Thymus (tissue), 14 donors: ENCODE data around the gene TMPO. TPM values are rescaled to one million over a fixed set of nuclear protein-coding genes. Genes with fewer than 3 reads are reported as not detected.

Source experiments
- DNase-seq, 9 donors: peaks; one replicate each; pipeline ENCODE4 v3.0.0-alpha.2; 2013; ENCODE audit warnings: low spot score in 9 of 9, low read depth in 6 of 9, missing footprints in 1 of 9
- H3K27ac ChIP-seq, 2 donors: one replicate each; pipeline ENCODE4 v1.5.1; 2013; ENCODE audit warnings: control low read depth in 1 of 2, low read depth in 1 of 2, low read length in 1 of 2, mild to moderate bottlenecking in 1 of 2, moderate library complexity in 1 of 2
- H3K27me3 ChIP-seq, 2 donors: one replicate each; pipeline ENCODE4 v1.5.1; 2013; ENCODE audit warnings: low read length in 1 of 2; ENCODE audit not compliant: control insufficient read depth in 2 of 2, insufficient read depth in 1 of 2
- H3K36me3 ChIP-seq, 2 donors: one replicate each; pipeline ENCODE4 v1.5.1; 2013; ENCODE audit warnings: low read length in 1 of 2, mild to moderate bottlenecking in 1 of 2, moderate library complexity in 1 of 2; ENCODE audit not compliant: control insufficient read depth in 2 of 2, insufficient read depth in 2 of 2
- H3K4me1 ChIP-seq, 2 donors: one replicate each; pipeline ENCODE4 v1.5.1; 2013; ENCODE audit warnings: low read length in 2 of 2; ENCODE audit not compliant: control insufficient read depth in 2 of 2, insufficient read depth in 2 of 2
- H3K4me3 ChIP-seq, 2 donors: one replicate each; pipeline ENCODE4 v1.5.1; 2013; ENCODE audit warnings: low read length in 2 of 2, control low read depth in 1 of 2, mild to moderate bottlenecking in 1 of 2
- H3K9me3 ChIP-seq, 2 donors: one replicate each; pipeline ENCODE4 v1.5.1; 2013; ENCODE audit warnings: low read length in 1 of 2, mild to moderate bottlenecking in 1 of 2; ENCODE audit not compliant: control insufficient read depth in 2 of 2, insufficient read depth in 1 of 2
- whole genome bisulfite sequencing: extraction: QIAGEN DNeasy Blood & Tissue Kit; methylation state at CpG from one replicate; pipeline ENCODE4 v1.1.7; 2013; 5-methylcytosine and 5-hydroxymethylcytosine counted together
- long read RNA-seq, 10 donors: transcript quantifications; one replicate each; lab custom pipeline, GENCODE V29; 2026
- polyA plus RNA-seq: library from polyadenylated mRNA; stranded (reverse); fragments of 200-250 nt; gene quantifications from one replicate; pipeline ENCODE4 v1.2.3, GENCODE V29; 2013
- total RNA-seq: library from RNA; stranded (reverse); fragments of 120-200 nt; gene quantifications from one replicate; pipeline ENCODE4 v1.2.4, GENCODE V29; 2013
- donor health status: healthy.

The TMPO gene, protein sequence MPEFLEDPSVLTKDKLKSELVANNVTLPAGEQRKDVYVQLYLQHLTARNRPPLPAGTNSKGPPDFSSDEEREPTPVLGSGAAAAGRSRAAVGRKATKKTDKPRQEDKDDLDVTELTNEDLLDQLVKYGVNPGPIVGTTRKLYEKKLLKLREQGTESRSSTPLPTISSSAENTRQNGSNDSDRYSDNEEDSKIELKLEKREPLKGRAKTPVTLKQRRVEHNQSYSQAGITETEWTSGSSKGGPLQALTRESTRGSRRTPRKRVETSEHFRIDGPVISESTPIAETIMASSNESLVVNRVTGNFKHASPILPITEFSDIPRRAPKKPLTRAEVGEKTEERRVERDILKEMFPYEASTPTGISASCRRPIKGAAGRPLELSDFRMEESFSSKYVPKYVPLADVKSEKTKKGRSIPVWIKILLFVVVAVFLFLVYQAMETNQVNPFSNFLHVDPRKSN
- total RNA-seq, result 271 TPM
- polyA plus RNA-seq, result 89.7 TPM
- long read RNA-seq, donor 1, full-length matches to known transcripts, result 10 of 52 reads
- long read RNA-seq, donor 1, partial matches to known transcripts, result 42 of 52 reads
- long read RNA-seq, donor 1, other reads (novel, unspliced or antisense), result 0 of 52 reads
- long read RNA-seq, donor 2, result 0 reads
- long read RNA-seq, donor 3, full-length matches to known transcripts, result 73 of 193 reads
- long read RNA-seq, donor 3, partial matches to known transcripts, result 120 of 193 reads
- long read RNA-seq, donor 3, other reads (novel, unspliced or antisense), result 0 of 193 reads
- long read RNA-seq, donor 4, full-length matches to known transcripts, result 32 of 89 reads
- long read RNA-seq, donor 4, partial matches to known transcripts, result 37 of 89 reads
- long read RNA-seq, donor 4, other reads (novel, unspliced or antisense), result 20 of 89 reads
- long read RNA-seq, donor 5, full-length matches to known transcripts, result 67 of 148 reads
- long read RNA-seq, donor 5, partial matches to known transcripts, result 81 of 148 reads
- long read RNA-seq, donor 5, other reads (novel, unspliced or antisense), result 0 of 148 reads
- long read RNA-seq, donor 6, full-length matches to known transcripts, result 85 of 148 reads
- long read RNA-seq, donor 6, partial matches to known transcripts, result 63 of 148 reads
- long read RNA-seq, donor 6, other reads (novel, unspliced or antisense), result 0 of 148 reads
- long read RNA-seq, donor 7, full-length matches to known transcripts, result 58 of 440 reads
- long read RNA-seq, donor 7, partial matches to known transcripts, result 382 of 440 reads
- long read RNA-seq, donor 7, other reads (novel, unspliced or antisense), result 0 of 440 reads
- long read RNA-seq, donor 8, full-length matches to known transcripts, result 32 of 48 reads
- long read RNA-seq, donor 8, partial matches to known transcripts, result 16 of 48 reads
- long read RNA-seq, donor 8, other reads (novel, unspliced or antisense), result 0 of 48 reads
- long read RNA-seq, donor 9, full-length matches to known transcripts, result 51 of 88 reads
- long read RNA-seq, donor 9, partial matches to known transcripts, result 37 of 88 reads
- long read RNA-seq, donor 9, other reads (novel, unspliced or antisense), result 0 of 88 reads
- long read RNA-seq, donor 10, full-length matches to known transcripts, result 53 of 123 reads
- long read RNA-seq, donor 10, partial matches to known transcripts, result 70 of 123 reads
- long read RNA-seq, donor 10, other reads (novel, unspliced or antisense), result 0 of 123 reads

DNA sequence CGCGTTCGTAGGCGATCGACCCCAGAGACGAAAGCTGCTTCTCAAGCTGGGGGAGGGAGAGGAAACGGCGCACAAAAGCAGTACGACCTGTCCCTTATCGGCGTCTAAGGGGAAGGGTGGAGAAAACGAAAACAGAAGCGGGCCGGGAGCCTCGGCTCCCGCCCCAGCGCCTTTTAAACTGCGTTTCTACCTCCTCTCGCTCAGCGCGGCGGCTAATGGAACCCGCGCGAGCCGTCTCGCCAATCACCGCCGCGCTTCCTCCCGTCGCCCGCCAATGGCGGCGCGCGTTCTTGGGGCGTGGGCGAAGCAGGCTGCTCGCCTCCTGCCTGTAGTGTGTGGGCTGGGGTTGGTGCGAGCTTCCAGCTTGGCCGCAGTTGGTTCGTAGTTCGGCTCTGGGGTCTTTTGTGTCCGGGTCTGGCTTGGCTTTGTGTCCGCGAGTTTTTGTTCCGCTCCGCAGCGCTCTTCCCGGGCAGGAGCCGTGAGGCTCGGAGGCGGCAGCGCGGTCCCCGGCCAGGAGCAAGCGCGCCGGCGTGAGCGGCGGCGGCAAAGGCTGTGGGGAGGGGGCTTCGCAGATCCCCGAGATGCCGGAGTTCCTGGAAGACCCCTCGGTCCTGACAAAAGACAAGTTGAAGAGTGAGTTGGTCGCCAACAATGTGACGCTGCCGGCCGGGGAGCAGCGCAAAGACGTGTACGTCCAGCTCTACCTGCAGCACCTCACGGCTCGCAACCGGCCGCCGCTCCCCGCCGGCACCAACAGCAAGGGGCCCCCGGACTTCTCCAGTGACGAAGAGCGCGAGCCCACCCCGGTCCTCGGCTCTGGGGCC lies at the start of gene TMPO:
TSS of gene TMPO (plus strand) at position 304 of the 824 bp plus-strand sequence. CDS start at position 582, 278 bp downstream.
- DNase-seq, result peak; percentile 86 to 98 (median 97)
- under 1% methylated on average over 88 of the region's 88 CpGs for WGBS
- H3K9me3 ChIP-seq, result peaks cover 0 to 10% of the 10 kb centered on the region in 2 donors
- H3K4me1 ChIP-seq, result peaks cover 14 to 19% of the 10 kb centered on the region in 2 donors
- H3K27ac ChIP-seq, result peak within 1 kb of the TSS; percentile 99 to 100
- H3K27me3 ChIP-seq, result no peaks in the 10 kb centered on the region
- peak within 1 kb of the TSS; percentile 64 to 99 for H3K4me3 ChIP-seq
- peaks cover 0 to 13% of the 10 kb centered on the region in 2 donors for H3K36me3 ChIP-seq

- no peak for DNase-seq
- H3K9me3 ChIP-seq, result no peaks in the 10 kb centered on the region
- H3K27me3 ChIP-seq, result no peaks in the 10 kb centered on the region
- H3K4me3 ChIP-seq, result no peak overlapping the region
- 97% methylated on average over 2 of the region's 2 CpGs for WGBS
- no peaks in the 10 kb centered on the region for H3K36me3 ChIP-seq
- H3K4me1 ChIP-seq, result no peaks in the 10 kb centered on the region
- no peak overlapping the region for H3K27ac ChIP-seq
Measured at GRCh38 chr12:98465950-98466602, 49.3 kb upstream of the TMPO start.

- no peak for DNase-seq
- Histone ChIP-seq H3K36me3 (no peaks in the 10 kb centered on the region), H3K9me3 (no peaks in the 10 kb centered on the region), H3K27ac (no peak overlapping the region), H3K27me3 (no peaks in the 10 kb centered on the region), H3K4me1 (no peaks in the 10 kb centered on the region), H3K4me3 (no peak overlapping the region)
- 95% methylated on average over 5 of the region's 5 CpGs for WGBS
Measured at GRCh38 chr12:98466640-98467400, 48.6 kb upstream of the TMPO start.

- Histone ChIP-seq H3K4me3 (no peak overlapping the region), H3K27ac (no peak overlapping the region), H3K36me3 (no peaks in the 10 kb centered on the region), H3K9me3 (no peaks in the 10 kb centered on the region), H3K27me3 (no peaks in the 10 kb centered on the region), H3K4me1 (no peaks in the 10 kb centered on the region)
- DNase-seq, result no peak
- 98% methylated on average over 2 of the region's 2 CpGs for WGBS
Measured at GRCh38 chr12:98469109-98469508, 46.3 kb upstream of the TMPO start.

DNA sequence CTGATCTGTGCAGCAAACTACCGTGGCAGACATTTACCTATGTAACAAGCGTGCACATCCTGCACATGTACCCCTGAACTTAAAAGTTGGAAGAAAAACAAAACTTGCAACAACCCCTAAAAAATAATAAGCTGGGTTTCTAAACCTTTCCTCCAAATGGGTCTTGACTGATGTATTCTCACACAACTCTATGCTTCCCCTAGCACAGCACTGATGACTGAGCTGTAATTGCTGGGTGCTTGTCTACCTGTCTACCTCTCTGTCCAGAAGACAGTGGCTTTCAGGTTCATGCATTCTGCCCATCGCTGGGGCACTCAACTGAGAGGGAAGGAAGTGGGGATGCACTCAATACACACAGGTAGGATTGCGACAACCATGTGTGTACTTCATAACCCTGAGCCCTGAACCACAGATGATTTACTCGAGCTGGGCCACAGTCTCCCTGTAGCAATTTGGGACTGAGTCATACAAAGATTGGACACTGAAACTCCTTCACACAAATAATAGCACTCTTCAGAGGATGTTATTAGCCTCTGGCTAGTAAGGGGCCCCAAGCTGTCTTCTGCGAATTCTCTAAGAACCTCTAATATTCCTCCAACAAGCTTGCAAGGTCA lies 44.8 kb upstream of the TMPO start:
- Histone ChIP-seq H3K4me1 (no peaks in the 10 kb centered on the region), H3K4me3 (no peak overlapping the region), H3K9me3 (no peaks in the 10 kb centered on the region), H3K36me3 (no peaks in the 10 kb centered on the region), H3K27ac (no peak overlapping the region), H3K27me3 (no peaks in the 10 kb centered on the region)
- 93% methylated on average over 6 of the region's 6 CpGs for WGBS
- DNase-seq, result no peak

GRCh38 chr12:98471085-98471484 lies 44.3 kb upstream of the TMPO start:
- DNase-seq, result no peak
- WGBS, result 92% methylated on average over 3 of the region's 3 CpGs
- H3K4me3 ChIP-seq, result no peak overlapping the region
- no peaks in the 10 kb centered on the region for H3K9me3 ChIP-seq
- no peak overlapping the region for H3K27ac ChIP-seq
- no peaks in the 10 kb centered on the region for H3K27me3 ChIP-seq
- H3K4me1 ChIP-seq, result no peaks in the 10 kb centered on the region
- no peaks in the 10 kb centered on the region for H3K36me3 ChIP-seq

- no peaks in the 10 kb centered on the region for H3K27me3 ChIP-seq
- no peaks in the 10 kb centered on the region for H3K36me3 ChIP-seq
- no peak overlapping the region for H3K27ac ChIP-seq
- H3K4me3 ChIP-seq, result no peak overlapping the region
- H3K4me1 ChIP-seq, result no peaks in the 10 kb centered on the region
- DNase-seq, result no peak
- no peaks in the 10 kb centered on the region for H3K9me3 ChIP-seq
Measured at GRCh38 chr12:98475565-98475908, 39.9 kb upstream of the TMPO start.
